Panc1 (cell line): ENCODE data around the gene ELP1. TPM values are rescaled to one million over a fixed set of nuclear protein-coding genes. Genes with fewer than 3 reads are reported as not detected.

Experiments used
- ATAC-seq: fragments of 200-7000 bp; cut with Tn5 transposase; 2 replicates; pipeline ENCODE4 v1.9.1; 2020; ENCODE audit warnings: mild to moderate bottlenecking, moderate library complexity
- BruUV-seq: library from RNA; stranded (reverse); fragments of 400-500 nt; replicated peaks from 2 replicates; lab custom pipeline; 2021; lab: Mats Ljungman, UMichigan
- CTCF ChIA-PET: fragments of 300-600 bp; sonication (Branson Sonifier 250); formaldehyde crosslinking; loops from one replicate; lab custom pipeline; 2022; ENCODE audit warnings: antibody characterized with exemption; lab: Charles Lee
- POLR2A ChIA-PET: fragments of 300-600 bp; sonication (Branson Sonifier 250); formaldehyde crosslinking; loops from one replicate; lab custom pipeline; 2022; ENCODE audit warnings: antibody characterized with exemption; lab: Charles Lee
- DNase-seq: peaks from one replicate; pipeline ENCODE4 v3.0.0-alpha.2; 2010; ENCODE audit warnings: low read depth, low spot score
- H3K27ac ChIP-seq: 2 replicates; pipeline ENCODE4 v1.5.1; 2011; ENCODE audit warnings: mild to moderate bottlenecking, low read length, inconsistent platforms
- H3K27me3 ChIP-seq: fragments of 200-500 bp; sonication (Bioruptor generic); 2 replicates; pipeline ENCODE4 v1.6.0; 2014; ENCODE audit warnings: low read length, inconsistent platforms; ENCODE audit not compliant: control insufficient read depth, insufficient read depth
- H3K36me3 ChIP-seq: fragments of 200-500 bp; sonication (Bioruptor generic); 2 replicates; pipeline ENCODE4 v1.5.1; 2014; ENCODE audit warnings: inconsistent platforms, mild to moderate bottlenecking, low read length, moderate library complexity; ENCODE audit not compliant: control insufficient read depth, insufficient read depth
- H3K4me1 ChIP-seq: 2 replicates; pipeline ENCODE4 v1.5.1; 2011; ENCODE audit warnings: inconsistent platforms, mild to moderate bottlenecking, low read length, moderate library complexity; ENCODE audit not compliant: control insufficient read depth, insufficient read depth
- H3K4me3 ChIP-seq, 2 experiments: 2 replicates each; pipeline ENCODE4 v1.5.1; 2011 to 2012; ENCODE audit warnings: low read depth in 2 of 2, low read length in 2 of 2, mild to moderate bottlenecking in 2 of 2, inconsistent platforms in 1 of 2, moderate library complexity in 1 of 2
- H3K9me3 ChIP-seq: fragments of 200-500 bp; sonication (Bioruptor generic); 2 replicates; pipeline ENCODE4 v1.5.1; 2014; ENCODE audit warnings: low read depth, mild to moderate bottlenecking, inconsistent platforms, low read length, moderate library complexity; ENCODE audit not compliant: control insufficient read depth, insufficient read depth
- POLR2AphosphoS5 ChIP-seq: IDR thresholded peaks from 2 replicates; pipeline ENCODE4 v1.6.1; 2012; ENCODE audit warnings: mild to moderate bottlenecking, low read depth, low read length, moderate library complexity
- SIN3A ChIP-seq: IDR thresholded peaks from 2 replicates; pipeline ENCODE4 v1.6.1; 2012; ENCODE audit warnings: low read depth, mild to moderate bottlenecking, low read length, moderate library complexity, borderline replicate concordance; ENCODE audit not compliant: insufficient read depth
- TCF7L2 ChIP-seq: IDR thresholded peaks from 2 replicates; pipeline ENCODE4 v1.6.1; 2011; ENCODE audit warnings: mild to moderate bottlenecking, low read depth, low read length, inconsistent platforms
- in situ Hi-C: cut with HindIII; loops from 2 replicates; pipeline ENCODE4 v1.10.0; 2016; ENCODE audit warnings: low sequenced_read_pairs, low pct_unique_long_range_greater_than_20kb
- intact Hi-C: fragments of 100-400 bp; cut with micrococcal nuclease; formaldehyde crosslinking; loops from one replicate; pipeline ENCODE4 v1.10.0; 2022; ENCODE audit not compliant: unreplicated experiment
- total RNA-seq: library from RNA; stranded (reverse); gene quantifications from one replicate; pipeline ENCODE4 v1.2.1, GENCODE V29; 2021; ENCODE audit not compliant: unreplicated experiment
- TF ChIP-seq, protein P1 (sequence below), 2 experiments: IDR thresholded peaks; 2 replicates each; pipeline ENCODE4 v1.6.1; 2011 to 2012; ENCODE audit warnings: low read depth in 2 of 2, control low read depth in 1 of 2, low read length in 1 of 2, mild to moderate bottlenecking in 1 of 2, moderate library complexity in 1 of 2; ENCODE audit not compliant: insufficient read depth in 1 of 2
- TF ChIP-seq, protein P2 (sequence below): fragments of 450-650 bp; IDR thresholded peaks from 2 replicates; pipeline ENCODE4 v1.5.1; 2017; ENCODE audit warnings: mild to moderate bottlenecking

Gene ELP1
- total RNA-seq, 1 experiment from 2014 or later: 17.1 TPM

DNA sequence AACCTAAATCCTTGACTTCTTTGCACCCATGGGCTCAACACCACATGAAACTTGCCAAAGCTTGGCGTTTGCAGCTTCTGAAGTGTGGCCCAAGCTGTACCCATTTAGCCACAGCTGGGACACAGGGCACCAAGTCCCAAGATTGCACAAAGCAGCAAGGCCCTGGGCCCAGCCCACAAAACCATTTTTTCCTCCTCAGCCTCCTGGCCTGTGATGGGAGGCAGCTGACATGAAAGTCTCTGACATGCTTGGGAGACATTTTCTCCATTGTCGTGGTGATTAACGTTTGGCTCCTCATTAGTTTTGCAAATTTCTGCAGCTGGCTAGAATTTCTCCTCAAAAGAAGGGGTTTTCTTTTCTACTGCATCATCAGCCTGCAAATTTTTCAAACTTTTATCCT lies 110.1 kb downstream of the ELP1 start:
- ATAC-seq (no peak), DNase-seq (no peak)
- CTCF ChIA-PET: no interaction called here
- intact Hi-C loops (no loop called here), in situ Hi-C loops (no loop called here)
- POLR2A ChIA-PET: no interaction called here
- H3K27me3 ChIP-seq: no peaks in the 10 kb centered on the region
- H3K4me3 ChIP-seq: no peak overlapping the region
- H3K4me1 ChIP-seq: no peaks in the 10 kb centered on the region
- no peak overlapping the region for H3K27ac ChIP-seq
- no peaks in the 10 kb centered on the region for H3K9me3 ChIP-seq
- TF ChIP-seq POLR2AphosphoS5 (no peak), SIN3A (no peak), TCF7L2 (no peak)
- TF ChIP-seq, protein P1, sequence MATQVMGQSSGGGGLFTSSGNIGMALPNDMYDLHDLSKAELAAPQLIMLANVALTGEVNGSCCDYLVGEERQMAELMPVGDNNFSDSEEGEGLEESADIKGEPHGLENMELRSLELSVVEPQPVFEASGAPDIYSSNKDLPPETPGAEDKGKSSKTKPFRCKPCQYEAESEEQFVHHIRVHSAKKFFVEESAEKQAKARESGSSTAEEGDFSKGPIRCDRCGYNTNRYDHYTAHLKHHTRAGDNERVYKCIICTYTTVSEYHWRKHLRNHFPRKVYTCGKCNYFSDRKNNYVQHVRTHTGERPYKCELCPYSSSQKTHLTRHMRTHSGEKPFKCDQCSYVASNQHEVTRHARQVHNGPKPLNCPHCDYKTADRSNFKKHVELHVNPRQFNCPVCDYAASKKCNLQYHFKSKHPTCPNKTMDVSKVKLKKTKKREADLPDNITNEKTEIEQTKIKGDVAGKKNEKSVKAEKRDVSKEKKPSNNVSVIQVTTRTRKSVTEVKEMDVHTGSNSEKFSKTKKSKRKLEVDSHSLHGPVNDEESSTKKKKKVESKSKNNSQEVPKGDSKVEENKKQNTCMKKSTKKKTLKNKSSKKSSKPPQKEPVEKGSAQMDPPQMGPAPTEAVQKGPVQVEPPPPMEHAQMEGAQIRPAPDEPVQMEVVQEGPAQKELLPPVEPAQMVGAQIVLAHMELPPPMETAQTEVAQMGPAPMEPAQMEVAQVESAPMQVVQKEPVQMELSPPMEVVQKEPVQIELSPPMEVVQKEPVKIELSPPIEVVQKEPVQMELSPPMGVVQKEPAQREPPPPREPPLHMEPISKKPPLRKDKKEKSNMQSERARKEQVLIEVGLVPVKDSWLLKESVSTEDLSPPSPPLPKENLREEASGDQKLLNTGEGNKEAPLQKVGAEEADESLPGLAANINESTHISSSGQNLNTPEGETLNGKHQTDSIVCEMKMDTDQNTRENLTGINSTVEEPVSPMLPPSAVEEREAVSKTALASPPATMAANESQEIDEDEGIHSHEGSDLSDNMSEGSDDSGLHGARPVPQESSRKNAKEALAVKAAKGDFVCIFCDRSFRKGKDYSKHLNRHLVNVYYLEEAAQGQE (IDR thresholded peaks at IDR 0.05; ENCODE audit: insufficient read depth in 1 of 2, low read depth in 2 of 2, low read length in 1 of 2): no peak
- TF ChIP-seq, protein P2, sequence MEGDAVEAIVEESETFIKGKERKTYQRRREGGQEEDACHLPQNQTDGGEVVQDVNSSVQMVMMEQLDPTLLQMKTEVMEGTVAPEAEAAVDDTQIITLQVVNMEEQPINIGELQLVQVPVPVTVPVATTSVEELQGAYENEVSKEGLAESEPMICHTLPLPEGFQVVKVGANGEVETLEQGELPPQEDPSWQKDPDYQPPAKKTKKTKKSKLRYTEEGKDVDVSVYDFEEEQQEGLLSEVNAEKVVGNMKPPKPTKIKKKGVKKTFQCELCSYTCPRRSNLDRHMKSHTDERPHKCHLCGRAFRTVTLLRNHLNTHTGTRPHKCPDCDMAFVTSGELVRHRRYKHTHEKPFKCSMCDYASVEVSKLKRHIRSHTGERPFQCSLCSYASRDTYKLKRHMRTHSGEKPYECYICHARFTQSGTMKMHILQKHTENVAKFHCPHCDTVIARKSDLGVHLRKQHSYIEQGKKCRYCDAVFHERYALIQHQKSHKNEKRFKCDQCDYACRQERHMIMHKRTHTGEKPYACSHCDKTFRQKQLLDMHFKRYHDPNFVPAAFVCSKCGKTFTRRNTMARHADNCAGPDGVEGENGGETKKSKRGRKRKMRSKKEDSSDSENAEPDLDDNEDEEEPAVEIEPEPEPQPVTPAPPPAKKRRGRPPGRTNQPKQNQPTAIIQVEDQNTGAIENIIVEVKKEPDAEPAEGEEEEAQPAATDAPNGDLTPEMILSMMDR: no peak
- BruUV-seq: no TSS peak
- no peaks in the 10 kb centered on the region for H3K36me3 ChIP-seq

Other genes with a start within 250 kb of the ELP1 start
- not detected for gene ACTL7B, start 78.1 kb downstream of the ELP1 start, total RNA-seq
- not detected for gene ACTL7A, start 71.9 kb downstream of the ELP1 start, total RNA-seq
- 6.4 TPM for gene ABITRAM, start 276 bp upstream of the ELP1 start, total RNA-seq
- gene CTNNAL1, start 79.4 kb upstream of the ELP1 start, total RNA-seq: 79.8 TPM
- 54.0 TPM for gene TMEM245, start 185.8 kb upstream of the ELP1 start, total RNA-seq
- gene FRRS1L, start 233.1 kb upstream of the ELP1 start, total RNA-seq: 2.3 TPM